Panc1 (cell line): ENCODE data around the gene RPS15. TPM values are rescaled to one million over a fixed set of nuclear protein-coding genes. Genes with fewer than 3 reads are reported as not detected.

Experiments used
- ATAC-seq: fragments of 200-7000 bp; cut with Tn5 transposase; 2 replicates; pipeline ENCODE4 v1.9.1; 2020; ENCODE audit warnings: mild to moderate bottlenecking, moderate library complexity
- BruUV-seq: library from RNA; stranded (reverse); fragments of 400-500 nt; replicated peaks from 2 replicates; lab custom pipeline; 2021; lab: Mats Ljungman, UMichigan
- CTCF ChIA-PET: fragments of 300-600 bp; sonication (Branson Sonifier 250); formaldehyde crosslinking; loops from one replicate; lab custom pipeline; 2022; ENCODE audit warnings: antibody characterized with exemption; lab: Charles Lee
- POLR2A ChIA-PET: fragments of 300-600 bp; sonication (Branson Sonifier 250); formaldehyde crosslinking; loops from one replicate; lab custom pipeline; 2022; ENCODE audit warnings: antibody characterized with exemption; lab: Charles Lee
- DNase-seq: peaks from one replicate; pipeline ENCODE4 v3.0.0-alpha.2; 2010; ENCODE audit warnings: low read depth, low spot score
- H3K27ac ChIP-seq: 2 replicates; pipeline ENCODE4 v1.5.1; 2011; ENCODE audit warnings: mild to moderate bottlenecking, low read length, inconsistent platforms
- H3K27me3 ChIP-seq: fragments of 200-500 bp; sonication (Bioruptor generic); 2 replicates; pipeline ENCODE4 v1.6.0; 2014; ENCODE audit warnings: low read length, inconsistent platforms; ENCODE audit not compliant: control insufficient read depth, insufficient read depth
- H3K36me3 ChIP-seq: fragments of 200-500 bp; sonication (Bioruptor generic); 2 replicates; pipeline ENCODE4 v1.5.1; 2014; ENCODE audit warnings: inconsistent platforms, mild to moderate bottlenecking, low read length, moderate library complexity; ENCODE audit not compliant: control insufficient read depth, insufficient read depth
- H3K4me1 ChIP-seq: 2 replicates; pipeline ENCODE4 v1.5.1; 2011; ENCODE audit warnings: inconsistent platforms, mild to moderate bottlenecking, low read length, moderate library complexity; ENCODE audit not compliant: control insufficient read depth, insufficient read depth
- H3K4me3 ChIP-seq, 2 experiments: 2 replicates each; pipeline ENCODE4 v1.5.1; 2011 to 2012; ENCODE audit warnings: low read depth in 2 of 2, low read length in 2 of 2, mild to moderate bottlenecking in 2 of 2, inconsistent platforms in 1 of 2, moderate library complexity in 1 of 2
- H3K9me3 ChIP-seq: fragments of 200-500 bp; sonication (Bioruptor generic); 2 replicates; pipeline ENCODE4 v1.5.1; 2014; ENCODE audit warnings: low read depth, mild to moderate bottlenecking, inconsistent platforms, low read length, moderate library complexity; ENCODE audit not compliant: control insufficient read depth, insufficient read depth
- POLR2AphosphoS5 ChIP-seq: IDR thresholded peaks from 2 replicates; pipeline ENCODE4 v1.6.1; 2012; ENCODE audit warnings: mild to moderate bottlenecking, low read depth, low read length, moderate library complexity
- REST ChIP-seq, 2 experiments: IDR thresholded peaks; 2 replicates each; pipeline ENCODE4 v1.6.1; 2011 to 2012; ENCODE audit warnings: low read depth in 2 of 2, control low read depth in 1 of 2, low read length in 1 of 2, mild to moderate bottlenecking in 1 of 2, moderate library complexity in 1 of 2; ENCODE audit not compliant: insufficient read depth in 1 of 2
- SIN3A ChIP-seq: IDR thresholded peaks from 2 replicates; pipeline ENCODE4 v1.6.1; 2012; ENCODE audit warnings: low read depth, mild to moderate bottlenecking, low read length, moderate library complexity, borderline replicate concordance; ENCODE audit not compliant: insufficient read depth
- TCF7L2 ChIP-seq: IDR thresholded peaks from 2 replicates; pipeline ENCODE4 v1.6.1; 2011; ENCODE audit warnings: mild to moderate bottlenecking, low read depth, low read length, inconsistent platforms
- in situ Hi-C: cut with HindIII; loops from 2 replicates; pipeline ENCODE4 v1.10.0; 2016; ENCODE audit warnings: low sequenced_read_pairs, low pct_unique_long_range_greater_than_20kb
- intact Hi-C: fragments of 100-400 bp; cut with micrococcal nuclease; formaldehyde crosslinking; loops from one replicate; pipeline ENCODE4 v1.10.0; 2022; ENCODE audit not compliant: unreplicated experiment
- total RNA-seq: library from RNA; stranded (reverse); gene quantifications from one replicate; pipeline ENCODE4 v1.2.1, GENCODE V29; 2021; ENCODE audit not compliant: unreplicated experiment
- TF ChIP-seq, protein P1 (sequence below): fragments of 450-650 bp; IDR thresholded peaks from 2 replicates; pipeline ENCODE4 v1.5.1; 2017; ENCODE audit warnings: mild to moderate bottlenecking

The RPS15 gene
- total RNA-seq, 1 experiment from 2014 or later, result 1,067 TPM

- no peaks in the 10 kb centered on the region for H3K27me3 ChIP-seq
- H3K36me3 ChIP-seq, result no peaks in the 10 kb centered on the region; the same call in none of the 2 replicates
- no peaks in the 10 kb centered on the region for H3K4me1 ChIP-seq
- no peak for DNase-seq
- ChIA-PET POLR2A (no interaction called here), CTCF (no interaction called here)
- in situ Hi-C loops (no loop called here), intact Hi-C loops (no loop called here)
- no peak overlapping the region for H3K27ac ChIP-seq
- H3K4me3 ChIP-seq, result no peak overlapping the region
- TF ChIP-seq, protein P1, sequence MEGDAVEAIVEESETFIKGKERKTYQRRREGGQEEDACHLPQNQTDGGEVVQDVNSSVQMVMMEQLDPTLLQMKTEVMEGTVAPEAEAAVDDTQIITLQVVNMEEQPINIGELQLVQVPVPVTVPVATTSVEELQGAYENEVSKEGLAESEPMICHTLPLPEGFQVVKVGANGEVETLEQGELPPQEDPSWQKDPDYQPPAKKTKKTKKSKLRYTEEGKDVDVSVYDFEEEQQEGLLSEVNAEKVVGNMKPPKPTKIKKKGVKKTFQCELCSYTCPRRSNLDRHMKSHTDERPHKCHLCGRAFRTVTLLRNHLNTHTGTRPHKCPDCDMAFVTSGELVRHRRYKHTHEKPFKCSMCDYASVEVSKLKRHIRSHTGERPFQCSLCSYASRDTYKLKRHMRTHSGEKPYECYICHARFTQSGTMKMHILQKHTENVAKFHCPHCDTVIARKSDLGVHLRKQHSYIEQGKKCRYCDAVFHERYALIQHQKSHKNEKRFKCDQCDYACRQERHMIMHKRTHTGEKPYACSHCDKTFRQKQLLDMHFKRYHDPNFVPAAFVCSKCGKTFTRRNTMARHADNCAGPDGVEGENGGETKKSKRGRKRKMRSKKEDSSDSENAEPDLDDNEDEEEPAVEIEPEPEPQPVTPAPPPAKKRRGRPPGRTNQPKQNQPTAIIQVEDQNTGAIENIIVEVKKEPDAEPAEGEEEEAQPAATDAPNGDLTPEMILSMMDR, result no peak
- TF ChIP-seq TCF7L2, result no peak
- TF ChIP-seq POLR2AphosphoS5, result no peak
- no peak for TF ChIP-seq REST (IDR thresholded peaks at IDR 0.05; ENCODE audit: insufficient read depth in 1 of 2, low read depth in 2 of 2, low read length in 1 of 2)
- no peak for TF ChIP-seq SIN3A
- BruUV-seq, result no TSS peak
- ATAC-seq, result no peak
- no peaks in the 10 kb centered on the region for H3K9me3 ChIP-seq
These were observed 13.8 kb upstream of the RPS15 start for GRCh38 chr19:1424192-1424955.

GRCh38 chr19:1425102-1425837 lies 12.9 kb upstream of the RPS15 start:
- in situ Hi-C loops, result no loop called here
- H3K4me1 ChIP-seq, result no peaks in the 10 kb centered on the region
- BruUV-seq, result no TSS peak
- no peak overlapping the region for H3K27ac ChIP-seq
- intact Hi-C loops, result no loop called here
- no peaks in the 10 kb centered on the region; the same call in none of the 2 replicates for H3K36me3 ChIP-seq
- no peaks in the 10 kb centered on the region for H3K9me3 ChIP-seq
- H3K27me3 ChIP-seq, result no peaks in the 10 kb centered on the region
- no peak overlapping the region for H3K4me3 ChIP-seq
- DNase-seq (no peak), ATAC-seq (no peak)
- TF ChIP-seq TCF7L2 (no peak), POLR2AphosphoS5 (no peak), SIN3A (no peak), REST (IDR thresholded peaks at IDR 0.05; ENCODE audit: insufficient read depth in 1 of 2, low read depth in 2 of 2, low read length in 1 of 2) (no peak)
- TF ChIP-seq, protein P1, result no peak
- CTCF ChIA-PET, result no interaction called here
- POLR2A ChIA-PET, result no interaction called here
